Panc1 (cell line): ENCODE measurements around the gene VOPP1. TPM values are rescaled to one million over a fixed set of nuclear protein-coding genes. Genes with fewer than 3 reads are reported as not detected.

Experiments used
- ATAC-seq: fragments of 200-7000 bp; cut with Tn5 transposase; 2 replicates; pipeline ENCODE4 v1.9.1; 2020; ENCODE audit warnings: mild to moderate bottlenecking, moderate library complexity
- BruUV-seq: library from RNA; stranded (reverse); fragments of 400-500 nt; replicated peaks from 2 replicates; lab custom pipeline; 2021; lab: Mats Ljungman, UMichigan
- CTCF ChIA-PET: fragments of 300-600 bp; sonication (Branson Sonifier 250); formaldehyde crosslinking; loops from one replicate; lab custom pipeline; 2022; ENCODE audit warnings: antibody characterized with exemption; lab: Charles Lee
- POLR2A ChIA-PET: fragments of 300-600 bp; sonication (Branson Sonifier 250); formaldehyde crosslinking; loops from one replicate; lab custom pipeline; 2022; ENCODE audit warnings: antibody characterized with exemption; lab: Charles Lee
- DNase-seq: peaks from one replicate; pipeline ENCODE4 v3.0.0-alpha.2; 2010; ENCODE audit warnings: low read depth, low spot score
- H3K27ac ChIP-seq: 2 replicates; pipeline ENCODE4 v1.5.1; 2011; ENCODE audit warnings: mild to moderate bottlenecking, low read length, inconsistent platforms
- H3K27me3 ChIP-seq: fragments of 200-500 bp; sonication (Bioruptor generic); 2 replicates; pipeline ENCODE4 v1.6.0; 2014; ENCODE audit warnings: low read length, inconsistent platforms; ENCODE audit not compliant: control insufficient read depth, insufficient read depth
- H3K36me3 ChIP-seq: fragments of 200-500 bp; sonication (Bioruptor generic); 2 replicates; pipeline ENCODE4 v1.5.1; 2014; ENCODE audit warnings: inconsistent platforms, mild to moderate bottlenecking, low read length, moderate library complexity; ENCODE audit not compliant: control insufficient read depth, insufficient read depth
- H3K4me1 ChIP-seq: 2 replicates; pipeline ENCODE4 v1.5.1; 2011; ENCODE audit warnings: inconsistent platforms, mild to moderate bottlenecking, low read length, moderate library complexity; ENCODE audit not compliant: control insufficient read depth, insufficient read depth
- H3K4me3 ChIP-seq, 2 experiments: 2 replicates each; pipeline ENCODE4 v1.5.1; 2011 to 2012; ENCODE audit warnings: low read depth in 2 of 2, low read length in 2 of 2, mild to moderate bottlenecking in 2 of 2, inconsistent platforms in 1 of 2, moderate library complexity in 1 of 2
- H3K9me3 ChIP-seq: fragments of 200-500 bp; sonication (Bioruptor generic); 2 replicates; pipeline ENCODE4 v1.5.1; 2014; ENCODE audit warnings: low read depth, mild to moderate bottlenecking, inconsistent platforms, low read length, moderate library complexity; ENCODE audit not compliant: control insufficient read depth, insufficient read depth
- CTCF ChIP-seq: fragments of 450-650 bp; IDR thresholded peaks from 2 replicates; pipeline ENCODE4 v1.5.1; 2017; ENCODE audit warnings: mild to moderate bottlenecking
- POLR2AphosphoS5 ChIP-seq: IDR thresholded peaks from 2 replicates; pipeline ENCODE4 v1.6.1; 2012; ENCODE audit warnings: mild to moderate bottlenecking, low read depth, low read length, moderate library complexity
- REST ChIP-seq, 2 experiments: IDR thresholded peaks; 2 replicates each; pipeline ENCODE4 v1.6.1; 2011 to 2012; ENCODE audit warnings: low read depth in 2 of 2, control low read depth in 1 of 2, low read length in 1 of 2, mild to moderate bottlenecking in 1 of 2, moderate library complexity in 1 of 2; ENCODE audit not compliant: insufficient read depth in 1 of 2
- SIN3A ChIP-seq: IDR thresholded peaks from 2 replicates; pipeline ENCODE4 v1.6.1; 2012; ENCODE audit warnings: low read depth, mild to moderate bottlenecking, low read length, moderate library complexity, borderline replicate concordance; ENCODE audit not compliant: insufficient read depth
- TCF7L2 ChIP-seq: IDR thresholded peaks from 2 replicates; pipeline ENCODE4 v1.6.1; 2011; ENCODE audit warnings: mild to moderate bottlenecking, low read depth, low read length, inconsistent platforms
- in situ Hi-C: cut with HindIII; loops from 2 replicates; pipeline ENCODE4 v1.10.0; 2016; ENCODE audit warnings: low sequenced_read_pairs, low pct_unique_long_range_greater_than_20kb
- intact Hi-C: fragments of 100-400 bp; cut with micrococcal nuclease; formaldehyde crosslinking; loops from one replicate; pipeline ENCODE4 v1.10.0; 2022; ENCODE audit not compliant: unreplicated experiment
- total RNA-seq: library from RNA; stranded (reverse); gene quantifications from one replicate; pipeline ENCODE4 v1.2.1, GENCODE V29; 2021; ENCODE audit not compliant: unreplicated experiment

VOPP1 gene
- total RNA-seq, 1 experiment from 2014 or later = 131 TPM

- POLR2A ChIA-PET = interaction anchor here (0.5 to 0.6 kb wide), 2 partner anchors 208 to 376 kb away, joined by 9 to 13 read pairs; partner anchors contain the start of gene LANCL2
- H3K27me3 ChIP-seq = no peaks in the 10 kb centered on the region
- H3K27ac ChIP-seq = peak overlapping the region; percentile 80; the same call in 1 of the 2 replicates
- no peak for ATAC-seq
- H3K9me3 ChIP-seq = no peaks in the 10 kb centered on the region
- in situ Hi-C loops (loop anchor here (5.0 kb wide), 1 partner anchor 69 kb away; no protein-coding TSS in a partner anchor), intact Hi-C loops (no loop called here)
- peaks cover 37% of the 10 kb centered on the region for H3K4me1 ChIP-seq
- BruUV-seq = no TSS peak
- no peaks in the 10 kb centered on the region for H3K36me3 ChIP-seq
- no peak for TF ChIP-seq POLR2AphosphoS5
- TF ChIP-seq TCF7L2 = no peak
- no peak for TF ChIP-seq REST (IDR thresholded peaks at IDR 0.05; ENCODE audit: insufficient read depth in 1 of 2, low read depth in 2 of 2, low read length in 1 of 2)
- TF ChIP-seq SIN3A = no peak
- TF ChIP-seq CTCF = no peak
- CTCF ChIA-PET = no interaction called here
- DNase-seq = no peak
- peak overlapping the region; percentile 80 to 85 for H3K4me3 ChIP-seq
These were observed 1.1 kb upstream of the VOPP1 start for GRCh38 chr7:55573234-55573900.

GRCh38 chr7:55571511-55572377 lies 558 bp downstream of the VOPP1 start:
- BruUV-seq = no TSS peak
- Histone ChIP-seq H3K36me3 (no peaks in the 10 kb centered on the region), H3K9me3 (no peaks in the 10 kb centered on the region), H3K27me3 (no peaks in the 10 kb centered on the region), H3K27ac (peak overlapping the region; percentile 94), H3K4me1 (peaks cover 38% of the 10 kb centered on the region), H3K4me3 (peak overlapping the region; percentile 72 to 85)
- ATAC-seq (peak; percentile 66), DNase-seq (no peak)
- in situ Hi-C loops = loop anchor here (5.0 kb wide), 1 partner anchor 71 kb away; no protein-coding TSS in a partner anchor
- intact Hi-C loops = no loop called here
- POLR2A ChIA-PET = no interaction called here
- TF ChIP-seq CTCF (no peak), SIN3A (peak; percentile 67; the same call in 1 of the 2 replicates), POLR2AphosphoS5 (no peak), TCF7L2 (no peak), REST (IDR thresholded peaks at IDR 0.05; ENCODE audit: insufficient read depth in 1 of 2, low read depth in 2 of 2, low read length in 1 of 2) (no peak)
- CTCF ChIA-PET = interaction anchor here (1.1 kb wide), 1 partner anchor 25 kb away, joined by 3 read pairs; no protein-coding TSS in a partner anchor
